K562 (cell line): Measurements from ENCODE around the gene COX18. TPM values are rescaled to one million over a fixed set of nuclear protein-coding genes. Genes with fewer than 3 reads are reported as not detected.

ENCODE experiments used
- BCOR ChIP-seq: fragments of 450-650 bp; IDR thresholded peaks from 2 replicates; pipeline ENCODE4 v1.6.1; 2016
- BHLHE40 ChIP-seq: IDR thresholded peaks from 2 replicates; pipeline ENCODE4 v1.6.1; 2011; ENCODE audit warnings: low read length, improper control_type of control experiment
- CEBPG ChIP-seq, 3 experiments: fragments of 200-800 bp in 1 of 3; sonication (Bioruptor generic) in 1 of 3; sonication (generic) in 1 of 3; formaldehyde crosslinking in 1 of 3; IDR thresholded peaks in 2 of 3; conservative IDR thresholded peaks in 1 of 3; 2 replicates each; pipeline versions ENCODE4 v1.6.1 to v1.8.0; 2016 to 2022; ENCODE audit warnings: missing compliant biosample characterization in 2 of 3, missing genetic modification characterization in 2 of 3, mild to moderate bottlenecking in 1 of 3, missing genetic modification reagents in 1 of 3
- HDAC6 ChIP-seq: IDR thresholded peaks from 2 replicates; pipeline ENCODE4 v1.6.1; 2012; ENCODE audit warnings: low read depth, mild to moderate bottlenecking, control low read depth, inconsistent platforms, low read length, moderate library complexity
- HINFP ChIP-seq: fragments of 450-650 bp; conservative IDR thresholded peaks from 2 replicates; pipeline ENCODE4 v1.6.1; 2016; ENCODE audit warnings: missing genetic modification characterization, low read depth, mild to moderate bottlenecking, control low read depth, missing compliant biosample characterization
- HNRNPK ChIP-seq: fragments of 200-400 bp; formaldehyde crosslinking; IDR thresholded peaks from one replicate; pipeline ENCODE4 v1.6.1; 2018; ENCODE audit warnings: mild to moderate bottlenecking, low read depth, low read length; ENCODE audit not compliant: poor library complexity, severe bottlenecking
- HOXB6 ChIP-seq: fragments of 250-450 bp; sonication (Bioruptor Pico); IDR thresholded peaks from 2 replicates; pipeline ENCODE4 v1.5.1; 2022; ENCODE audit warnings: mild to moderate bottlenecking, borderline replicate concordance
- MAZ ChIP-seq, 2 experiments: fragments of 450-650 bp in 1 of 2; sonication (generic) in 1 of 2; formaldehyde crosslinking; IDR thresholded peaks in 1 of 2; conservative IDR thresholded peaks in 1 of 2; 2 replicates each; pipeline versions ENCODE4 v1.4.0 to v1.5.0; 2020; ENCODE audit warnings: mild to moderate bottlenecking in 1 of 2, missing genetic modification reagents in 1 of 2
- NFE2 ChIP-seq: IDR thresholded peaks from 2 replicates; pipeline ENCODE4 v1.6.1; 2014; ENCODE audit warnings: antibody characterized with exemption, low read depth
- OTX1 ChIP-seq: fragments of 450-650 bp; formaldehyde crosslinking; IDR thresholded peaks from 2 replicates; pipeline ENCODE4 v1.4.0; 2022; ENCODE audit warnings: mild to moderate bottlenecking
- PML ChIP-seq: IDR thresholded peaks from 2 replicates; pipeline ENCODE4 v1.6.1; 2012; ENCODE audit warnings: low read length, inconsistent platforms
- RHOXF2B ChIP-seq: fragments of 250-450 bp; sonication (Bioruptor Pico); conservative IDR thresholded peaks from 2 replicates; pipeline ENCODE4 v1.5.1; 2021
- SAFB ChIP-seq: fragments of 200-400 bp; formaldehyde crosslinking; IDR thresholded peaks from 2 replicates; pipeline ENCODE4 v1.6.1; 2017; ENCODE audit warnings: low read depth, low read length, borderline replicate concordance
- STAT5B ChIP-seq: fragments of 250-450 bp; sonication (Bioruptor Pico); IDR thresholded peaks from 2 replicates; pipeline ENCODE4 v1.8.0; 2021; ENCODE audit warnings: mild to moderate bottlenecking, inconsistent platforms
- TAL1 ChIP-seq: fragments of 450-650 bp; IDR thresholded peaks from 2 replicates; pipeline ENCODE4 v1.6.1; 2016; ENCODE audit warnings: mild to moderate bottlenecking
- TEAD4 ChIP-seq, 2 experiments: sonication (generic) in 1 of 2; formaldehyde crosslinking in 1 of 2; IDR thresholded peaks; 2 replicates each; pipeline versions ENCODE4 v1.6.1 to v1.8.0; 2012 to 2022; ENCODE audit warnings: borderline replicate concordance in 1 of 2, inconsistent platforms in 1 of 2, low read length in 1 of 2, mild to moderate bottlenecking in 1 of 2, missing genetic modification reagents in 1 of 2
- THRB ChIP-seq: fragments of 450-650 bp; formaldehyde crosslinking; conservative IDR thresholded peaks from 2 replicates; pipeline ENCODE4 v1.4.0; 2022; ENCODE audit warnings: mild to moderate bottlenecking, missing genetic modification characterization
- U2AF1 ChIP-seq: fragments of 200-400 bp; formaldehyde crosslinking; optimal IDR thresholded peaks from 2 replicates; pipeline ENCODE3; 2017; ENCODE audit warnings: mild to moderate bottlenecking, low read depth, low read length, moderate library complexity
- ZBED1 ChIP-seq: IDR thresholded peaks from 2 replicates; pipeline ENCODE4 v1.6.1; 2014
- ZKSCAN1 ChIP-seq: fragments of 150-350 bp; IDR thresholded peaks from 2 replicates; pipeline ENCODE4 v1.6.1; 2016; ENCODE audit warnings: low read depth, low read length
- ZNF124 ChIP-seq: sonication (generic); formaldehyde crosslinking; IDR thresholded peaks from 2 replicates; pipeline ENCODE4 v1.8.1; 2022; ENCODE audit warnings: missing genetic modification reagents
- ZNF239 ChIP-seq: fragments of 250-450 bp; sonication (Bioruptor Pico); IDR thresholded peaks from 2 replicates; pipeline ENCODE4 v1.4.0; 2020; ENCODE audit warnings: mild to moderate bottlenecking
- ZNF780A ChIP-seq: fragments of 250-450 bp; sonication (Bioruptor Pico); IDR thresholded peaks from 2 replicates; pipeline ENCODE4 v1.5.0; 2021; ENCODE audit warnings: mild to moderate bottlenecking
- polyA plus RNA-seq, 8 experiments: library from polyadenylated mRNA; depleted of rRNA in 4 of 8; stranded (reverse) in 5 of 8; unstranded in 3 of 8; fragments of >200 nt; fragmentation: Nextera tagmentation in 2 of 8; fragmentation: Illumina TruSeq in 1 of 8; extraction: Ambion mirVana in 2 of 8; extraction: Trizol in 1 of 8; gene quantifications; 2 replicates each; pipeline versions ENCODE4 v1.2.1 to v1.2.3, GENCODE V29; 2011 to 2014; ENCODE audit warnings: inconsistent platforms in 1 of 8, missing spikeins in 1 of 8
- total RNA-seq, 7 experiments: library from RNA; depleted of rRNA in 6 of 7; stranded (reverse); fragments of >200 nt in 6 of 7; fragmentation: Illumina TruSeq in 2 of 7; extraction: Trizol in 2 of 7; gene quantifications; 2 replicates each; pipeline versions ENCODE4 v1.2.1 to v1.2.3, GENCODE V29; 2011 to 2021; ENCODE audit warnings: low replicate concordance in 1 of 7
- TF ChIP-seq, protein P1 (sequence below): sonication (generic); formaldehyde crosslinking; IDR thresholded peaks from 2 replicates; pipeline ENCODE4 v1.8.0; 2022; ENCODE audit warnings: mild to moderate bottlenecking, missing genetic modification reagents

Gene COX18
- total and polyA plus RNA-seq, 9 of the 15 experiments (the other 6 are each of a cell fraction or from before 2014, with no cell fraction given): 7.0 to 21.3 (median 14.7) TPM

DNA sequence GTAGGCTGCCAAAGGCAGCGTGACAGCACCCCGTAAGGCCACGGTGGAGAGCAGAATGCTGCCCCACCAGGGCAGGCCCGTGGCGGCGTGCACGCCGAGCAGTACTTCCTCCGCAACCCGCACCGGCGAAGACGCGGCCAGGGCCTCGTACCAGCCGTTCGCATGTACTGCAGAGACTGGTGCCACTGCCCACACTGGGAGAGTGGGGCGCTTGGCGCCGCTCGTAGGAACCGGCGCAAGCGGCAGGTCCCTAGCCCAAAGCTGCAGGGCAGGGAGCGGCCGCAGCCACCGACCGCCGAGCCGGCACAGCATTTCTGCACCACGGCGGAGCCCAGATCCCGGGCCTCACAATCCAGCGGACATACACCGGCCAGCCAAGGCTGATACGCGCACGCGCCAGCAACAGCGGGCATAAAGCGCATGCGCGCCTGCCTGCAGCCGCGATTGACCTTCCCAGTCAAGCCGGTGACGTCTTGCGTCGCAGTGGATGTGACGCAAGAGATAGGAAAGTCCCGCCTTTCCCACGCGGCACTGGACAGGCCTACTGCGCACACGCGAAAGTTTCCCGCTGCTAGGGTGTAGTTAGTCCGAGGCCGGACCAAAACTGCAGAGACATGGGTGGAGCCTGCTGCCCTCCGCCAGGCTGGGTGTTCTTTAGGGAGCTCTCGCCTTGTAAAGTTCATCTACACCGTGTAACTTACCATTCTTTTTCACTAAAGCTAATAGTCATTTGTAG is at the start of gene COX18 (continued):
- TF ChIP-seq, protein P1, sequence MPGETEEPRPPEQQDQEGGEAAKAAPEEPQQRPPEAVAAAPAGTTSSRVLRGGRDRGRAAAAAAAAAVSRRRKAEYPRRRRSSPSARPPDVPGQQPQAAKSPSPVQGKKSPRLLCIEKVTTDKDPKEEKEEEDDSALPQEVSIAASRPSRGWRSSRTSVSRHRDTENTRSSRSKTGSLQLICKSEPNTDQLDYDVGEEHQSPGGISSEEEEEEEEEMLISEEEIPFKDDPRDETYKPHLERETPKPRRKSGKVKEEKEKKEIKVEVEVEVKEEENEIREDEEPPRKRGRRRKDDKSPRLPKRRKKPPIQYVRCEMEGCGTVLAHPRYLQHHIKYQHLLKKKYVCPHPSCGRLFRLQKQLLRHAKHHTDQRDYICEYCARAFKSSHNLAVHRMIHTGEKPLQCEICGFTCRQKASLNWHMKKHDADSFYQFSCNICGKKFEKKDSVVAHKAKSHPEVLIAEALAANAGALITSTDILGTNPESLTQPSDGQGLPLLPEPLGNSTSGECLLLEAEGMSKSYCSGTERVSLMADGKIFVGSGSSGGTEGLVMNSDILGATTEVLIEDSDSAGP (CRISPR knock-in tag): peak; percentile 67; the same call in 1 of the 2 replicates
- TF ChIP-seq STAT5B (CRISPR knock-in tag): no peak
- TF ChIP-seq ZKSCAN1: peak; percentile 90
- peak in 1 of 2 experiments; percentile 49; a peak in 2 of 4 replicates for TF ChIP-seq MAZ (CRISPR knock-in tag; conservative IDR thresholded peaks at IDR 0.05 in 1 of 2, IDR thresholded peaks at IDR 0.05 in 1 of 2)
- TF ChIP-seq ZBED1: no peak
- TF ChIP-seq HOXB6 (CRISPR knock-in tag): no peak
- TF ChIP-seq ZNF239 (CRISPR knock-in tag): no peak
- TF ChIP-seq THRB (CRISPR knock-in tag): no peak
- TF ChIP-seq CEBPG (CRISPR knock-in tag; IDR thresholded peaks at IDR 0.05): peak; percentile 98
- peak; percentile 92 to 97 for TF ChIP-seq CEBPG (tag; conservative IDR thresholded peaks at IDR 0.05 in 1 of 2, IDR thresholded peaks at IDR 0.05 in 1 of 2)
- peak; percentile 53; the same call in 1 of the 2 replicates for TF ChIP-seq BCOR
- peak; percentile 84 for TF ChIP-seq PML
- 0 out of 2 replicates have a peak, but pooled peaks have one; percentile 6 for TF ChIP-seq HDAC6
- peak; percentile 37; the same call in 1 of the 2 replicates for TF ChIP-seq SAFB
- peak; percentile 31; the same call in 1 of the 2 replicates for TF ChIP-seq TEAD4 (IDR thresholded peaks at IDR 0.05; ENCODE audit: low read length)
- no peak for TF ChIP-seq TEAD4 (CRISPR knock-in tag; IDR thresholded peaks at IDR 0.05; ENCODE audit: borderline replicate concordance)
- no peak for TF ChIP-seq RHOXF2B (CRISPR knock-in tag)
- TF ChIP-seq ZNF780A (CRISPR knock-in tag): no peak
- no peak for TF ChIP-seq HINFP
- TF ChIP-seq NFE2: peak; percentile 13; the same call in 1 of the 2 replicates
- no peak for TF ChIP-seq ZNF124 (CRISPR knock-in tag)
- TF ChIP-seq TAL1: no peak
- TF ChIP-seq BHLHE40: peak; percentile 40
- no peak for TF ChIP-seq HNRNPK
- peak; percentile 84 for TF ChIP-seq U2AF1
- TF ChIP-seq OTX1: peak; percentile 32; the same call in 1 of the 2 replicates
